Epithelial cell of proximal tubule (primary cell): ENCODE results near the gene A4GALT. TPM values are rescaled to one million over a fixed set of nuclear protein-coding genes. Genes with fewer than 3 reads are reported as not detected.

Experiments
- DNase-seq: peaks from one replicate; pipeline ENCODE4 v3.0.0-alpha.2; 2011; ENCODE audit warnings: low read depth
- H3K4me3 ChIP-seq: 2 replicates; pipeline ENCODE4 v1.5.1; 2011; ENCODE audit warnings: low read depth, mild to moderate bottlenecking, low read length
- total RNA-seq: library from RNA; depleted of rRNA; stranded (reverse); fragments of >200 nt; gene quantifications from 2 replicates; pipeline ENCODE4 v1.2.3, GENCODE V29; 2015
- TF ChIP-seq, protein P1 (sequence below): conservative IDR thresholded peaks from 2 replicates; pipeline ENCODE4 v1.5.1; 2012; ENCODE audit warnings: low read depth, mild to moderate bottlenecking, low read length

The A4GALT gene
- total RNA-seq, 1 donor from 2014 or later: 16.2 TPM

- H3K4me3 ChIP-seq: no peak overlapping the region
- no peak for DNase-seq
- TF ChIP-seq, protein P1, sequence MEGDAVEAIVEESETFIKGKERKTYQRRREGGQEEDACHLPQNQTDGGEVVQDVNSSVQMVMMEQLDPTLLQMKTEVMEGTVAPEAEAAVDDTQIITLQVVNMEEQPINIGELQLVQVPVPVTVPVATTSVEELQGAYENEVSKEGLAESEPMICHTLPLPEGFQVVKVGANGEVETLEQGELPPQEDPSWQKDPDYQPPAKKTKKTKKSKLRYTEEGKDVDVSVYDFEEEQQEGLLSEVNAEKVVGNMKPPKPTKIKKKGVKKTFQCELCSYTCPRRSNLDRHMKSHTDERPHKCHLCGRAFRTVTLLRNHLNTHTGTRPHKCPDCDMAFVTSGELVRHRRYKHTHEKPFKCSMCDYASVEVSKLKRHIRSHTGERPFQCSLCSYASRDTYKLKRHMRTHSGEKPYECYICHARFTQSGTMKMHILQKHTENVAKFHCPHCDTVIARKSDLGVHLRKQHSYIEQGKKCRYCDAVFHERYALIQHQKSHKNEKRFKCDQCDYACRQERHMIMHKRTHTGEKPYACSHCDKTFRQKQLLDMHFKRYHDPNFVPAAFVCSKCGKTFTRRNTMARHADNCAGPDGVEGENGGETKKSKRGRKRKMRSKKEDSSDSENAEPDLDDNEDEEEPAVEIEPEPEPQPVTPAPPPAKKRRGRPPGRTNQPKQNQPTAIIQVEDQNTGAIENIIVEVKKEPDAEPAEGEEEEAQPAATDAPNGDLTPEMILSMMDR: no peak
Observed at GRCh38 chr22:42700355-42700754, 20.3 kb downstream of the A4GALT start.

- DNase-seq: no peak
Observed at GRCh38 chr22:42699976-42700352, 20.7 kb downstream of the A4GALT start.

DNA sequence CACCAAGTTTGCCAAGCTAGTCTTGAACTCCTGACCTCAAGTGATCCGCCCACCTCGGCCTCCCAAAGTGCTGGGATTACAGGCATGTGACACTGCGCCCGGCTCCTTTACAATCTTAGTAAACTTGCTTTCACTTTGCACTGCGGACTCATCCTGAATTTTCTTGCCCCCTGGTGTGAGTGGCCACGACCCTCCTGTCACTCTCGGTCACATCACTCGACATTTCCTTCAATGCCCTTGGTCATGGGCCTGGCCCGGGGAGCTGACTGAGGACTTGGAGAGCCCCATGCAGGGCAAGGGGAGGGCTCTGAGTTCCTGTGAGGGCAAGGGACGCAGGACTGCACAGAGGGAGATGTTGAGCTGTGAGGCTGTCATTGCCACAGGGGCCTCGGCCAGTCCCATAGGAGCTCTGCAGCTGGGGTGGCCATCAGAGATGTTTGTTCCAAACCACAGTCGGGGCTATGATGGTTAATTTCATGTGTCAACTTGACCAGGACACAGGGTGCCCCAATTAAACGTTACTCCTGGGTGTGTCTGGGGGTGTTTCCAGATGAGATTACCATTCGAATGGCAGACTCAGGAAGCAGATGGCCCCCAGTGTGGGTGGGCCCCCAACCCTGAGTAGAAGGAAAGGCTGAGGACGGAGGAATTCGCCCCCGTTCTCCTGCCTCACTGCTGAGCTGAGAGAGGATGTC is 21.2 kb downstream of the A4GALT start:
- no peak for DNase-seq
- TF ChIP-seq, protein P1: no peak
- no peak overlapping the region for H3K4me3 ChIP-seq

More at GRCh38 chr22:42699976-42700352, 20.7 kb downstream of the A4GALT start:
- H3K4me3 ChIP-seq: no peak overlapping the region
- TF ChIP-seq, protein P1: no peak

GRCh38 chr22:42697542-42698013 is 23.1 kb downstream of the A4GALT start:
- DNase-seq: peak; percentile 53
- no peak overlapping the region for H3K4me3 ChIP-seq
- TF ChIP-seq, protein P1: no peak

DNA sequence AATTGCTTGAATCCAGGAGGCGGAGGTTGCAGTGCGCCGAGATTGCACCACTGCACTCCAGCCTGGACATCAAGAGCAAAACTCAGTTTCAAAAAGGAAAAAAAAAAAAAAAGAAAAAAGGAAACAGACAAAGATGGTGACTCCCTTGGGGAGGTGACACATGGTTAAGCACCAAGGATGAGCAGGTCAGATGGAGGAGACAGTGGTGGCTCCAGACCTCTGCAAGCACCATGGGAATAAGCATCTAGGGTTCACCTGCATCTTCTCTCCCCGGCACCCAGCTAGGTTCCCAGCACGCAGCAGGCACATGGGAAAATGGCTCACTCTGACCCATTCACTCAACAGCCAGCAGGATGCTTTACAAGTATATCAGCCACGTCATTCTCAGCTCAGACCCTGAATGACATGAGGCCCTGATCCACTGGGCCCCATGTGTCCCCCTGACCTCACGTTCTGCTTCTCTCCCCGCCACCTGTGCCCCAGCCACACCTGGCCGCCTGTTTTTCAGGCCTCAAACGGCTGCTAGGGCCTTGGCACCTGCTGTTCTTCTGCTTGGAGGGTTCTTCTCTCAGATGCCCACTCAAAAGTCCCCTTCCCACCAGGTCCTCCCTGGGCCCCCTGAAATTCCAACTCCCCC is 24.2 kb downstream of the A4GALT start:
- TF ChIP-seq, protein P1: no peak
- DNase-seq: no peak
- no peak overlapping the region for H3K4me3 ChIP-seq

DNA sequence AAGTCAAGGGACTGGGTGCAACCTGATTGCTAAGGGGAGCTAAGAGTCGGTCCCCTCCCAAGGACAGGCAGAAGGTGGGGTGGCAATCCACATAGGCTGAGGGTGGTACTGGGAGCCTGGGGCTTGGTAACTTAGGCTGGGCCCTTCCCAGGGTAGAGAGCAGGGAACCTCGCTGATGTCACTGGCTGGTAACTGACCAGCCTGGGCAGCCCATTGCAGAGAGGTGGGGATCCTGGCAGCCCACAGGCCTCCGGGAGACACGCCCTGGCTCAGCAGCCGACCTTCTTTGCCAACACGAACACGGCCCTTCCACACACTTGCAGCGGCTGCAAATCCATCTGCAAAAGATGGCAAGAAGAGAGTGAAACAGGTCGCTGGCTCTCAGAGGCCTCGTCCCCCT is 25.4 kb downstream of the A4GALT start:
- TF ChIP-seq, protein P1: no peak
- no peak overlapping the region for H3K4me3 ChIP-seq
- DNase-seq: no peak
